T47D (cell line): Measurements from ENCODE around the gene OR2A2.
"Not testable (repeated sequence)": the region's sequence is repeated elsewhere in the genome, so short reads cannot be mapped to it uniquely, and the experiment has no call there.

Source experiments
- DNase-seq, 2 experiments: peaks; one replicate each; pipeline versions ENCODE4 v3.0.0 to v3.0.0-alpha.2; 2011 to 2012; ENCODE audit warnings: low read depth in 1 of 2, low spot score in 1 of 2
- JUND ChIP-seq: IDR thresholded peaks from 2 replicates; pipeline ENCODE4 v1.6.1; 2012; ENCODE audit warnings: low read depth
- in situ Hi-C: cut with HindIII; loops from 2 replicates; pipeline ENCODE4 v1.10.0; 2016; ENCODE audit warnings: low sequenced_read_pairs, low pct_unique_long_range_greater_than_20kb

OR2A2 gene

GRCh38 chr7:144113651-144114050 lies 4.3 kb downstream of the OR2A2 start:
- no peak for DNase-seq
- no peak for TF ChIP-seq JUND
- in situ Hi-C loops, result no loop called here

DNA sequence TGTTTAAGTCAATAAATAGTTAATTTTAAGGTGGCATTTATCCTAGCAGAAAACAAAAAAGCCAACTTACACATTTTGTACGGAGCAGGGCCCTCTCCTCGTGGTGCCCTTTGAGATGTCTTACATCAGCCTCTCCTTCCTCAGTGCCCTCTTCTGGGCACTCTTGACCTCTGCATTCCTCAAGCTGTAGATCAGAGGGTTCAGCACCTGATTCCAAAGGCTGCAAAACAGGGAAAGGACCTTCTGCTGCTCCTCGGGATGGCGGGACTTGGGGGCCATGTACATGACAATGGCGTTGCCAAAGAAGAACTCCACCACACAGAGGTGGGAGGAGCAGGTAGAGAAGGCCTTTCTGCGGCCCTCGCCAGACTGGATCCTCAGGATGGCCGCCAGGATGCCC lies 9.0 kb downstream of the OR2A2 start:
- in situ Hi-C loops, result no loop called here

GRCh38 chr7:144122876-144123275 lies 13.5 kb downstream of the OR2A2 start, which contains the start of gene OR2A14:
Gene OR2A14 (plus strand): TSS chr7:144123176. CDS start chr7:144129113, 5,937 bp downstream.
- TF ChIP-seq JUND, result no peak
- in situ Hi-C loops, result no loop called here

More for the DNA sequence above, 9.0 kb downstream of the OR2A2 start:
- DNase-seq, result no peak
- no peak for TF ChIP-seq JUND

DNA sequence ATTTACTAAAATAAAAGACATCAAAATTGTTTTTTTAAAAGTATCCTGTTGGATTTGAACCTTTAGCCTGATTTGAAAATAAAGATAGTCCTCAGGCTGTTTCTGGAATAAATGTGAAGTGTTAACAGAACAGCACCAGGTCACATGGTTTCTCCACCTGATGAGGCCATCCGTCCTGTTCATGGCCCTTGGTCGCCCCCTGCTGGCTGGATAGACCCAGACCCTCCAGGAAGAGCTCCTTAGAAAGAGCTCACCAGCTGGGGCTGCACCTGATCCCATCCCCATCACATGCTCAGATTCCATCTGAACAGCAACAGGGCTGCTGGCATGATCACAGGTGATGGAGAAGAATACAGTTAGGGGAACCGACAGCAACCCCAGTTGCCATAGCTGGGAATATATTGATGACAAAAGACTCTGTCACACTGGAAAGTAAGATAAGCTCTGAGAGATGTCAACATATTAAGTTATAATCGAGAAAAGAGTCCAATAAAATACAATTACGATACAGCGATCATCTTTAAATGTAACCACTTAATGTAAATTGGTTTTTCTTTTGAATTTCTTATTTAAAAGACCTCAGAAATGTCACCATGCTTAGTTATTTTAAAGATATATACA lies 18.4 kb downstream of the OR2A2 start:
- peak; percentile 45 to 82 for DNase-seq
- in situ Hi-C loops, result no loop called here
- TF ChIP-seq JUND, result no peak

More at GRCh38 chr7:144122876-144123275, 13.5 kb downstream of the OR2A2 start, which contains the start of gene OR2A14:
- DNase-seq, result no peak

DNA sequence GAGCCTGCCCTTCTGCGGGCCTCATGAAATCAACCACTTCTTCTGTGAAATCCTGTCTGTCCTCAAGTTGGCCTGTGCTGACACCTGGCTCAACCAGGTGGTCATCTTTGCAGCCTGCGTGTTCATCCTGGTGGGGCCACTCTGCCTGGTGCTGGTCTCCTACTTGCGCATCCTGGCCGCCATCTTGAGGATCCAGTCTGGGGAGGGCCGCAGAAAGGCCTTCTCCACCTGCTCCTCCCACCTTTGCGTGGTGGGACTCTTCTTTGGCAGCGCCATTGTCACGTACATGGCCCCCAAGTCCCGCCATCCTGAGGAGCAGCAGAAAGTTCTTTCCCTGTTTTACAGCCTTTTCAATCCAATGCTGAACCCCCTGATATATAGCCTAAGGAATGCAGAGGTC lies 20.2 kb downstream of the OR2A2 start:
- DNase-seq, in situ Hi-C loops: not testable (repeated sequence)

GRCh38 chr7:144130730-144131129 lies 21.3 kb downstream of the OR2A2 start:
- in situ Hi-C loops, result no loop called here
- no peak for DNase-seq
- no peak for TF ChIP-seq JUND

DNA sequence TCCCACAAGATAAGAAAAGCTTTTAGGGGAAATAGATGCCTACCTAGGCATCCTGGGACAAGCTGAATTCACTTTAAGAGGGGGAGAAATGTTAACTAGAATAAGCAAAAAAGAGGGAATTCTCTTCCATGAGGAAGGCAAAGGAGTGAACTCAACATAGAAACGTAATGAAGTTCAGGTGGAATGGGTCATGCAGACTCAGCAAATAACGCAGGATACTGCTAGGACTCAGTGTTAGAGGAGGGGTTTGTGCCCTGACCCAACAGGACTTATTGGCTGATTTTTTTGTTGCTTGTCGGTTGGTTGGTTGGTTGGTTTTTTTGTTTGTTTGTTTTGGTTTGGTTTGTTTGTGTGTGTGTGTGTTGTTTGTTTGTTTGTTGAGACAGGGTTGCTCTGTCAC lies 22.9 kb downstream of the OR2A2 start:
- in situ Hi-C loops, result no loop called here
- no peak for TF ChIP-seq JUND
- DNase-seq, result no peak

- no peak for DNase-seq
- in situ Hi-C loops, result no loop called here
- TF ChIP-seq JUND, result no peak
These were observed 23.9 kb downstream of the OR2A2 start for GRCh38 chr7:144133307-144133706.

GRCh38 chr7:144134116-144134515 lies 24.7 kb downstream of the OR2A2 start:
- TF ChIP-seq JUND, result no peak
- in situ Hi-C loops, result no loop called here
- DNase-seq, result no peak

GRCh38 chr7:144137501-144137900 lies 28.1 kb downstream of the OR2A2 start:
- in situ Hi-C loops, result no loop called here
- DNase-seq, result no peak
- no peak for TF ChIP-seq JUND

- no peak for TF ChIP-seq JUND
- in situ Hi-C loops, result no loop called here
- DNase-seq, result no peak
These were observed 32.8 kb downstream of the OR2A2 start for GRCh38 chr7:144142187-144142586.

- DNase-seq, result no peak
- in situ Hi-C loops, result no loop called here
- TF ChIP-seq JUND, result no peak
These were observed 35.0 kb downstream of the OR2A2 start for GRCh38 chr7:144144426-144144825.

DNA sequence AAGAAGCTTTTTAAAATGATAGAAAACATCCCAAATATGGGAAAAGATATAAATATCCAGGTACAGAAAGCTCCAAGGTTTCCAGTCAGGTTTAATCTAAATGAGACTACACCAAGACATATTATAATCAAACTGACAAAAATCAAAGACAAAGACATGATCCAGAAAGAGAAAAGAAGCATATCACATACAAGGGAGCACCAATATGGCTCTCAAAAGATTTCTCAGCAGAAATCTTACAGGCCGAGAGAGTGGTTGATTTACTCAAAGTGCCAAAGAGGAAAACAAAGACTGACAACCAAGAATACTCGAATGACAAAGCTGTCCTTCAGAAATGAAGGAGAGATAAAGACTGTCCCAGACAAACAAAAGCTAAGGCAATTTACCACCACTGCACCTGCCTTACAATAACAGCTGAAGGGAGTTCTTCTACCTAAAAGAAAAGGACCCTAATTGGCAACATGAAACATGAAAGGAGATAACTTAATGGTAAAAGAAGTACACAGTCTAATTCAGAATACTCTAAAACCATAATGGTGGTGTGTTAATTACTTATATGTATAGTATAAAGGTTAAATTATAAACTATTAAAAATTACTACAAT lies 38.9 kb downstream of the OR2A2 start:
- TF ChIP-seq JUND, result no peak
- DNase-seq, result no peak
- in situ Hi-C loops, result no loop called here

DNA sequence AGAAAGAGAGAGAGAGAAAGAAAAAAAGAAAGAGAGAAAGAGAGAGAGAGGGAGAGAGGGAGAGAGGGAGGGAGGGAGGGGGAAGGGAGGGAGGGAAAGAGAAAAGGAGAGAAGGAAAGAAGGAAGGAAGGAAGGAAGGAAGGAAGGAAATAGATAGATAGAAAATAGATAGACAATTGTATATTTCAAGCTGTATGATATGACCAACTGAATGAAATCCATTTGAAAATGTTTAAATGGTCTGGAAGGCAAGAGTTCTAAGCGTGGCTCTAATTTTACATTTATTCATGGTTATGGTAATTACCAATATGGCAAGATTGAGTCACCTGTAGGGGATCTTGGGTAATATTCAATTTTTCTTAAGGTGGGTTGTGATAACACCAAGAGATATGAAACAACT lies 49.5 kb downstream of the OR2A2 start:
- TF ChIP-seq JUND, result no peak
- no peak for DNase-seq
- in situ Hi-C loops, result no loop called here
